PFSK-1 (cell line): ENCODE measurements around the gene RHBDD1.

Source experiments
- FOXP2 ChIP-seq: optimal IDR thresholded peaks from 2 replicates; pipeline ENCODE3; 2011; ENCODE audit warnings: borderline replicate concordance, control low read depth, inconsistent platforms; ENCODE audit not compliant: insufficient read depth; ENCODE audit errors: extremely low read length, extremely low read depth
- POLR2AphosphoS5 ChIP-seq: IDR thresholded peaks from 2 replicates; pipeline ENCODE4 v1.6.1; 2012; ENCODE audit warnings: low read depth, mild to moderate bottlenecking, control low read depth, low read length, moderate library complexity
- SIN3A ChIP-seq: IDR thresholded peaks from 2 replicates; pipeline ENCODE4 v1.6.1; 2012; ENCODE audit warnings: mild to moderate bottlenecking, low read length, moderate library complexity, borderline replicate concordance; ENCODE audit not compliant: insufficient read depth
- TAF1 ChIP-seq: IDR thresholded peaks from 2 replicates; pipeline ENCODE4 v1.6.1; 2012; ENCODE audit warnings: low read length, control low read depth, borderline replicate concordance; ENCODE audit not compliant: insufficient read depth
- TF ChIP-seq, protein P1 (sequence below), 2 experiments: IDR thresholded peaks; 2 replicates each; pipeline versions ENCODE4 v1.6.1 to v1.8.0; 2011 to 2012; ENCODE audit warnings: low read depth in 2 of 2, low read length in 2 of 2, control low read depth in 1 of 2, inconsistent platforms in 1 of 2, mild to moderate bottlenecking in 1 of 2, moderate library complexity in 1 of 2; ENCODE audit not compliant: insufficient read depth in 1 of 2

DNA sequence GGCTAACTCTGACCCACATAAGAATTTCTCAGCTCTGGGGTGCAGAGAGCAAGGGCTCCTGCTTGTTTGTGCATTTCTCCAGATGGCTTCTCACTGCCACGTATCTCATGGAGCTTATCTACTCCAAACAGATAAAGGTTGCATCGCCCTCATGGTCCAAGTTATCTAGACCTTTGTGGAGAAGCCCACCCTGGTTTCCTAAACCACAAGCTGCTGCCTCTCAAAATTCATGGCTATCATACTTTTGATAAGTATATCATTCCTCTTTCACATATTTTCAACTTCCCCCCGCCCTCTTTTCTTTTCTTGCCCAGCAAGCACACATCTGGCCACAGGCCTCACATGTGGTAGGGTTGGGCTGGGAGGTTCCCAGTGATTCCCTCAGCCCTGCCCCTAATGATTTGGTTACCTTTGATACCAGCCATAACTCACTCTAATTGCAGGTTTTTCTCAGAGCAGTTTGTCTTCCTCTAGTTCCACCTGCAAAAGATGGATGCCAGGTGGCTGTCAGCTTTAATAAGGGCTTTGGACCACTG, 146.0 kb downstream of the RHBDD1 start:
- no peak for TF ChIP-seq SIN3A
- TF ChIP-seq, protein P1, sequence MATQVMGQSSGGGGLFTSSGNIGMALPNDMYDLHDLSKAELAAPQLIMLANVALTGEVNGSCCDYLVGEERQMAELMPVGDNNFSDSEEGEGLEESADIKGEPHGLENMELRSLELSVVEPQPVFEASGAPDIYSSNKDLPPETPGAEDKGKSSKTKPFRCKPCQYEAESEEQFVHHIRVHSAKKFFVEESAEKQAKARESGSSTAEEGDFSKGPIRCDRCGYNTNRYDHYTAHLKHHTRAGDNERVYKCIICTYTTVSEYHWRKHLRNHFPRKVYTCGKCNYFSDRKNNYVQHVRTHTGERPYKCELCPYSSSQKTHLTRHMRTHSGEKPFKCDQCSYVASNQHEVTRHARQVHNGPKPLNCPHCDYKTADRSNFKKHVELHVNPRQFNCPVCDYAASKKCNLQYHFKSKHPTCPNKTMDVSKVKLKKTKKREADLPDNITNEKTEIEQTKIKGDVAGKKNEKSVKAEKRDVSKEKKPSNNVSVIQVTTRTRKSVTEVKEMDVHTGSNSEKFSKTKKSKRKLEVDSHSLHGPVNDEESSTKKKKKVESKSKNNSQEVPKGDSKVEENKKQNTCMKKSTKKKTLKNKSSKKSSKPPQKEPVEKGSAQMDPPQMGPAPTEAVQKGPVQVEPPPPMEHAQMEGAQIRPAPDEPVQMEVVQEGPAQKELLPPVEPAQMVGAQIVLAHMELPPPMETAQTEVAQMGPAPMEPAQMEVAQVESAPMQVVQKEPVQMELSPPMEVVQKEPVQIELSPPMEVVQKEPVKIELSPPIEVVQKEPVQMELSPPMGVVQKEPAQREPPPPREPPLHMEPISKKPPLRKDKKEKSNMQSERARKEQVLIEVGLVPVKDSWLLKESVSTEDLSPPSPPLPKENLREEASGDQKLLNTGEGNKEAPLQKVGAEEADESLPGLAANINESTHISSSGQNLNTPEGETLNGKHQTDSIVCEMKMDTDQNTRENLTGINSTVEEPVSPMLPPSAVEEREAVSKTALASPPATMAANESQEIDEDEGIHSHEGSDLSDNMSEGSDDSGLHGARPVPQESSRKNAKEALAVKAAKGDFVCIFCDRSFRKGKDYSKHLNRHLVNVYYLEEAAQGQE (IDR thresholded peaks at IDR 0.05; ENCODE audit: insufficient read depth in 1 of 2, low read depth in 2 of 2, low read length in 2 of 2), result no peak
- TF ChIP-seq POLR2AphosphoS5, result no peak
- no peak for TF ChIP-seq FOXP2
- no peak for TF ChIP-seq TAF1
